ENCODE data around the gene GIMD1.

DNA sequence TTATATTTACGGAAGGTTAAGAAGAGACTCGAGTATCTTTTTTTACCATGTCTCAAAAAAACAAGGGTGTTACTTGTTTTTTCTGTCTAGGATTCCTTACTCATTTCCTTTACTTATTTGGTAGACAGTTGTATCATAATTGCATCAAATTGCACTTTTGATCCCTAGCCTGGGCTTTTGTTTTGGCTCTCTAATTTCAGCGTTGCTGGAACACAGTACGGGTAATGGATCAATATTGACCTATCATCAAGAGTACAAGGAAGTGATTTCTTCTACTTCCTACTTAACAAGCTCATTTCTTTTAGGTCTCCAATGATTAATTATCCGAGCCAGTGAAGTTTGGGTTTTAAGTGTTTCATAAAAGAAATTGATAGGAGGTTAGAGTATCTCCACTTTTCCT lies 35.4 kb downstream of the GIMD1 start:
- TF ChIP-seq EZH2phosphoT487 (IDR thresholded peaks at IDR 0.05; ENCODE audit: borderline replicate concordance), result no peak
- TF ChIP-seq CTCF (conservative IDR thresholded peaks at IDR 0.05; ENCODE audit: low read length), result no peak
